Dedifferentiated amniotic fluid mesenchymal stem cell (primary cell): ENCODE measurements around the gene LPIN1.
"Not testable (repeated sequence)": the region's sequence is repeated elsewhere in the genome, so short reads cannot be mapped to it uniquely, and the experiment has no call there.

Experiments used
- DNase-seq: peaks from one replicate; pipeline ENCODE4 v3.0.0-alpha.2; 2016; ENCODE audit errors: extremely low spot score

Gene LPIN1

GRCh38 chr2:11743846-11744553 is 2.4 kb upstream of the LPIN1 start:
- peak; percentile 99 for DNase-seq

GRCh38 chr2:11744631-11745394 is 1.6 kb upstream of the LPIN1 start:
- DNase-seq = no peak

- no peak for DNase-seq
Measured at GRCh38 chr2:11745613-11746375, 638 bp upstream of the LPIN1 start.

DNA sequence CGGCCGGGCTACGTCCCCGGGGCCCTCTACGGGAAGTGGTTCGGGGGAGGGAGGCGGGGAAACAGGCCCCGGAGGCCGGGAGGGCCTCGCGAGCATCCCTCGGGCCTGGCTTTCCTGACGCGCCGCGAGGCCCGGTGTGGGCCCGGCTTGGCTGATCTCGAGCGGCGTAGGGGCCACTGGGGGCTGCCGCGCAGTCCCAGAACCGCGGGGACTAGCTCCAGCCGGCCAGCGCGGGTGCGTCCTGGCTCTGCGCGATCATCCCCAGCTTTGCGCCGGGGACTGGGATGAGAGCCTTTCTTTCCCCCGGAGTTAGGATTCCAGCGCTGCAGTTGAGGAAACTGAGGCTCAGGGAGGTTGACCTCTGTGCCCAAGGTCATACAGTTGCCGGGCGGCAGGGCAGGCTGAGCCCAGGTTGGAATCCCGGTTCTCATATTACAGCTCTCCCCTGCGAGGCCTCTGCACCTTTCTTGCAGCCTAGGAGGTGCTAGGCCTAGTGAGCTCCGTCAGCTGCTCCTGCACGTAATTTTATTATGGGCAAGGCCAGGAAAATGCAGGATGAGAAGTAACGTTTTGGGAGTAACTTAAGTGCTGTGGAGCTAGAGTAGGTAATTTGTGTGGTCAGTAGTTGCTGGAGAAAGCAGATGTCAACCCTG is 501 bp downstream of the LPIN1 start:
- no peak for DNase-seq

DNA sequence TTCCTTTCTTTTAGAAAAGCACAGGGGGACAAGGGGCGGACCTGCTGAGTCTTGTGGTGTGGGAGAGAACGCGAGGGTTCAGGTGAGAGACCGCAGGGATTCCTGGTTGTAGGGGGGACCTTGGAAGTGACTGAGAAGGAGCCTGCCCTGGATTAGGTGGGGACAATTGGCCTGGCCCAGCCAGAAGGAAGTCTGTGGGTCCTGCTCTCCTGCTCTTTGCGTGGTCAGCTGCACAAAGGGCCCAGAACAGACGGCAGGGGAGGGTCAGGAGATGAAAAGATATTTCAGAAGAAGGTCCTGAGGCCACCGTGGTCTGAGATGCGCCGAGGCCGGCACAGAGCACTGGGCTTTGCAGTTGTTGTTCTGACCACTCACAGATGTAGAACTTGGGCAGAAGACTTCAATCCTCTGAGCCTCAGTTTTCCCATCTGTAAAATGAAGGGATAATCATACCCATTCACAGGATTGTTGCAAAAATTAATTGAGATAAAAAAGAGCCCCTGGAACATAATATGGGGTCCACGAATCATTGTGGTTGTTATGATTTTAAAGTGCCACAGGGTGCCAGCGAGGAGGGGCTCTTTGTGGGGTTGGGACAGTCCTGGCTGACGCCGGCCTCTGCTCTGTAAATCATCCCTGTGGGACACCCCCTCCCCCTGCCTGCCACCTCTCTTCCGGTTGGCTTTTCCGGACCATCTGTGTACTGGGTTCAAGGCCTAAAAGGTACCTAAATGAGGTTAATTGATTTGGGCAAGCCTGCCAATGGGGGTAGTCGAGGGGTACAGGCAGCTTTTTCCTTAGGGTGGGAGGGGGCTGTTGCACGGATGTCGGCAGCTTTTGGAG is 1.8 kb downstream of the LPIN1 start:
- no peak for DNase-seq

DNA sequence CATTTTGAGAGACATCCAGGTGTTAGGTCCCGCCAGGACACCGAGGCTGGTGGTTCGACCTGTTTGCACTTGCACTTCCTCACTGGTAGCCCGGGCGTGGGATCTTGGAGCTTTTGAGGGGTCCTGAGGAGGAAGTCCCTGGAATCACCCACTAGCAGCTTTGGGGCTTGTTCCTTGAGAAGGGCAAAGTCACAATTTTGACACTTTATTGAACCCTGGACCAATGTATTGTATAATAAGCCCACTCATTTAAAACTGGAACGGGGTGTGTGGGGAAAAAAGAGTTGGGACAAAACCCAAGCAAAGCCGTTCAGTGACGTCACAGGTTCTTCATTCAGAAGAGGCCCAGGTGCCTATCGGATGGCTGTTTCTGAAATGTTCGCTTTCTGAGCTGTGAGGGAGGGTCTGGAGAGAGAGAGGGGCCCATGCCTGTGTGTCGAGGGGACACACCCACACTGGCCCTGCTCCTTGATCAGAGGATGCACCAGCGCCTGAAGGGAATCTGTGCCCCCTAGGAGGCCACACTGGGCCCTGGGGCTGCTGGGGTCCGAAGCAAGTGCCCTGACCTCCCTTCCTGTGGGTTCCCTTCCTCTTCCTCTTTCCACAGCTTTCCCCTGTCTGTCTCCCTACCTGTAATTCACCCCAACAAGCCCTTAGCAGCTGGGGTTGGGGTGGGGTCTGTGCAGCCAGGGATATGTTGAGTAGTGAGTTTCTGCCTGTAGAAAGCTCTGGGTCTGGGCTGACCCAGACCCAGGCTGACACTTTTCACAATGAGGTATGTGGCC is 2.6 kb downstream of the LPIN1 start:
- DNase-seq = no peak

- DNase-seq = no peak
Measured at GRCh38 chr2:11749646-11750349, 3.4 kb downstream of the LPIN1 start.

GRCh38 chr2:11750422-11750821 is 4.0 kb downstream of the LPIN1 start:
- no peak for DNase-seq

- no peak for DNase-seq
Measured at GRCh38 chr2:11750917-11751316, 4.5 kb downstream of the LPIN1 start.

DNA sequence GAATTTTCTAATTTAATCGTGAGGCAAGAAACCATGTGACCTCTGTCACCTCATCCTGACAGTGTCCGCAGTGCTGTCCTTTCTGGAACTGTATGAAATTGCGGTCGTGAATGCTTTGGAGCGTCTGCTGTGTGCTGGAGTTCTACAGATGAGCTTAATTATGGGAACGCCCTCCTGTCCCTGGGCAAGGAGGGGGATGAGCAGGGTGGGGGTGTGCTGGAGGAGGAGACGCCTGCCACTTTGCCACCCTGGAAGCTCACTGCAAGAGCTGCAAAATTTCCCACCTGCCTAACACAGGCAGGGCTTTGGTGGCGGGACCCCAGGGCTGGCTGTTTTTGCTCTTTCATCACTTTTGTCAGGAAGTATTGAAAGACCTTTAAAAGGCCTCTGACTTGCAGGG is 6.5 kb downstream of the LPIN1 start:
- no peak for DNase-seq

DNA sequence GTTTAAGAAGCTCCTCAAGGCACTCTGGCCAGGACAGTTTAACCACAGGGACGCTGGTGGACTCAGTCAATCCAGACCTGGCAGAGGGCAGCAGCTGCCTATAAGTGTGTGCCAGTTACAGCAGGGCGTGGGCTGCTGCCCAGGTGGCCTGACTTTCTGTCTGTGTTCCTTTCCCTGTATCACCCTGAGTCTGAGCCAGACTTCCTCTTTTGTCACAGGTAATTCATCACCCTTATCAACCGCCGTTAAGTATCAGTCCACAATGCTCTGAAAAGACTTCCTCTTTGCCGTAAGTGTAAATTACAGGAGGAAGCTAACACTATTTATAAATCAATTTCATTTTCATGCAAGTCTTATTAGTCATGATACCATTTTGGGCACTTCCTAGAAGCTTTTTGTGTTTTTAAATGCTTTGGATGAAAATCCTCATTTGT is 7.0 kb downstream of the LPIN1 start:
- no peak for DNase-seq

GRCh38 chr2:11753886-11754699 is 7.7 kb downstream of the LPIN1 start:
- peak; percentile 32 for DNase-seq

DNA sequence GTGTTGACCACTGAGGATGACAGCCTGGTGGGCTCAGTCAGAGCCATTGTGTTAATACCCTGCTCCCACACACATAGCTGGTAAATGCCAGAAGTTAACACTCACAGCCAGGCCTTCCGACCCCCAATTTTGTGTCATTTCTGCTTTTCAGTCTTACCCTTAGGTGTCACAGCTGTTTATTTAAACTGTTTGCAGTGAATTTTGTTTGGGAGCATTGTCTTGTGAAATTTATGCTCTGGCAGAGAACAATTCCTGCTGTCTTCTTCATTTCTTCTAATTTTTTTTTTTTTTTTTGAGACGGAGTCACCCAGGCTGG is 8.2 kb downstream of the LPIN1 start:
- no peak for DNase-seq

DNA sequence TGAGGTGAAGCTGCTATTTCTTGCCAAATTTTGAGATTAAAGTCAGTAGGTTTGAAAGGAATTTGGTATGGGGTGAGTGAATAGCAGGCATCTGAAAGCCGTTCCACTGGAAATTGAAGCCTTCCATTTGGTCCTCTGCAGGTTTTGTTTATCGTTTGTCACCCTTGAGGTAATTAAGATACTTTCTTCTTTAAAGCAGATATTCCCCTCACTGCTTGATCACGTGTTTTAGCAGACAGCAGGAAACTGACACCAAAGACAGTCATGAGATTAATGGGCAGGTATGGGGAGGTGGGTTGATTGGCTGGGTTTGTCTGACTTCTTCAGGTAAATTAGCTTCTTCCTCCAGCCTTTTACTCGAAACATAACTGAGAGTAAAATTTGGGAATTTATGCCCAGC is 10.7 kb downstream of the LPIN1 start:
- no peak for DNase-seq

DNA sequence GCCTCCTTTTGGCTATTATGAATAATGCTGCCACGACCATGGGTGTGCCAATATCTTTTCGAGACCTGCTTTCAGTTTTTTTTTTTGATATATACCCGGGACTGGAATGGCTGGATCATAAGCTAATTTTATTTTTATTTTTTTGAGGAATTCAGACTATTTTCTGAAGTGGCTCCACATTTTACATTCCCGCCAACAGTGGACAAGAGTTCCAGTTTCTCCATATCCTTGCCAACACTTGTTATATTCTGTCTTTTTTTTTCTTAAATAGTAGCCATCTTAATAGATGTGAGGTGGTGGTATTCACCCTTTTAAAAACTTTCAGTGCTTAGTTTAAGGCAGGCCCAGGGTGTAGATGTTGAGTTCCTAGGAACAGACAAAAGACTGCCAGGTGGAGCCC is 11.8 kb downstream of the LPIN1 start:
- no peak for DNase-seq

DNA sequence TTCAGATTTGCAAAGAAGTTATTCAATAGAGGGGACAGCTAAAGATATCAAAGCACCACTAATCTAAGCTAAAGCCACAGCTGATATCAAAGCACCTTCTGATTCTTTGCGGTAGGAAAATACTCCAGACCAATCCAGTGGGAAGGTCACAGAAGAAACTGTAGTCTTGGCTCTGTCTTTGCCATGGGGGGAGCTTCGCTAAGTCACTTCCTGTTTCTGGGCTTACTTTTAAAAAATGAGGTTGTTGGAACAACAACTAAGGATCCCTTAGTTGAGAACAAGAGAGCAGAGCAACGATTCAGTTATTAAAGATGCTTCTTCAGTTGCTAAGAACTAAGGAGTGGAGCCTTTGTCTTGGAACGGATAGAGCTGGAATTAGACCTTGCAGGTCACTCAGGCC is 12.2 kb downstream of the LPIN1 start:
- DNase-seq = no peak

DNA sequence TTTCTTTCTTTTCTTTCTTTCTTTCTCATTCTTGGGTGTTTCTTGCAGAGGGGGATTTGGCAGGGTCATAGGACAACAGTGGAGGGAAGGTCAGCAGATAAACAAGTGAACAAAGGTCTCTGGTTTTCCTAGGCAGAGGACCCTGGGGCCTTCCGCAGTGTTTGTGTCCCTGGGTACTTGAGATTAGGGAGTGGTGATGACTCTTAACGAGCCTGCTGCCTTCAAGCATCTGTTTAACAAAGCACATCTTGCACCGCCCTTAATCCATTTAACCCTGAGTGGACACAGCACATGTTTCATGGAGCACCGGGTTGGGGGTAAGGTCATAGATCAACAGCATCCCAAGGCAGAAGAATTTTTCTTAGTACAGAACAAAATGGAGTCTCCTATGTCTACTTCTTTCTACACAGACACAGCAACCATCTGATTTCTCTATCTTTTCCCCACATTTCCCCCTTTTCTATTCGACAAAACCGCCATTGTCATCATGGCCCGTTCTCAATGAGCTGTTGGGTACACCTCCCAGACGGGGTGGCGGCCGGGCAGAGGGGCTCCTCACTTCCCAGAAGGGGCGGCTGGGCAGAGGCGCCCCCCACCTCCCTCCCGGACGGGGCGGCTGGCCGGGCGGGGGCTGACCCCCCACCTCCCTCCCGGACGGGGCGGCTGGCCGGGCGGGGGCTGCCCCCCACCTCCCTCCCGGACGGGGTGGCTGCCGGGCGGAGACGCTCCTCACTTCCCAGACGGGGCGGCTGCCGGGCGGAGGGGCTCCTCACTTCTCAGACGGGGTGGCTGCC is 12.9 kb downstream of the LPIN1 start:
- DNase-seq = not testable (repeated sequence)

GRCh38 chr2:11761259-11761658 is 14.8 kb downstream of the LPIN1 start:
- no peak for DNase-seq
